ENCODE results near the gene C1orf141. TPM values are rescaled to one million over a fixed set of nuclear protein-coding genes. Genes with fewer than 3 reads are reported as not detected.

Gene C1orf141
- total and polyA plus RNA-seq, 2 of the 8 experiments (the other 6 are each of a cell fraction or from before 2014, with no cell fraction given): not detected

DNA sequence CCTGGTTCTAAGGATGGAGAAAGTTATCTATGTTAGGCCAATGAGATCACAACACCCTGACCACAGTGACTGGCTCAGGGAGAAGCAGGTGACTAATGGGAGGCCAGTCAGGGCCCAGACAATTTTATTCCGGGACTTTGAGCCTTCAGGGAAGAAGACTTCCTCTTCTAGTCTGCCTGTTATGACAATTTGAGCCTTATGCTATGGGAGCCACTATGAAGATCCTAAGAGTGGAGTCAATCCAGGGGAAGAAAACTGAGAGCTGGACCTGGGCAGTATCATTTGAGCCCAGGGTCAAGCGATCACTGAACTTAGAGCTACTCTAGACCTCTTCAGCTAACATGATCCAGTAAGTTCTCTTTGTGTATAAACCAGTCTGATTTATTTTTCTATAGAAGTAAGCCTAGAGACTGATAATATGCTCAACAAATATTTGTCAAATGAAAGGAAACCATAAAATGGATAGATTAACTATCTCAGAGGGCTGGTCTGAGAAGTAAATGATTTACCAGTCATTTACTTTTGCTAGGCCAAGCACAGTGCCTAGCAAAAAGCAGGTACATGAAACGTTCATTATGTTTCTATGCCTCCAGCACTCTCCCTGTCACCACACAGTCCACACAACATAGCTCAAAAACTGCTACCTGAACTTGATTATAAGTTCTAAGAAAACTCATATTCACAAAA is 4.2 kb upstream of the C1orf141 start (continued):
- TF ChIP-seq CTBP2 (IDR thresholded peaks at IDR 0.05; ENCODE audit: borderline replicate concordance, insufficient read depth, insufficient read length, low read length): no peak
- TF ChIP-seq, protein P1, sequence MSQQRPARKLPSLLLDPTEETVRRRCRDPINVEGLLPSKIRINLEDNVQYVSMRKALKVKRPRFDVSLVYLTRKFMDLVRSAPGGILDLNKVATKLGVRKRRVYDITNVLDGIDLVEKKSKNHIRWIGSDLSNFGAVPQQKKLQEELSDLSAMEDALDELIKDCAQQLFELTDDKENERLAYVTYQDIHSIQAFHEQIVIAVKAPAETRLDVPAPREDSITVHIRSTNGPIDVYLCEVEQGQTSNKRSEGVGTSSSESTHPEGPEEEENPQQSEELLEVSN (IDR thresholded peaks at IDR 0.05): no peak
- TF ChIP-seq TBP (IDR thresholded peaks at IDR 0.05; ENCODE audit: low read depth, low read length): no peak
- no peak for TF ChIP-seq KDM4A (IDR thresholded peaks at IDR 0.05; ENCODE audit: low read depth, low read length, severe bottlenecking)
- no peak for TF ChIP-seq ASH2L (IDR thresholded peaks at IDR 0.05; ENCODE audit: low read length)

Data from H1 (cell line).